B cell (primary cell): ENCODE results near the gene IFT27. TPM values are rescaled to one million over a fixed set of nuclear protein-coding genes. Genes with fewer than 3 reads are reported as not detected.

Experiments used
- ATAC-seq: fragments of 200-7000 bp; cut with Tn5 transposase; one replicate; pipeline ENCODE4 v1.10.0; 2021; ENCODE audit warnings: low read depth, mild to moderate bottlenecking, moderate number of reproducible peaks, moderate library complexity
- CTCF ChIA-PET: fragments of 350-600 bp; sonication (Branson Sonifier 250); formaldehyde crosslinking; loops from one replicate; lab custom pipeline; 2021; ENCODE audit warnings: antibody characterized with exemption, inconsistent platforms; lab: Charles Lee
- POLR2A ChIA-PET: fragments of 350-600 bp; sonication (Branson Sonifier 250); formaldehyde crosslinking; loops from one replicate; lab custom pipeline; 2021; ENCODE audit warnings: antibody characterized with exemption; lab: Charles Lee
- DNase-seq: peaks from one replicate; pipeline ENCODE4 v3.0.0; 2013
- H2AFZ ChIP-seq: 2 replicates; pipeline ENCODE4 v1.6.1; 2012; ENCODE audit warnings: mild to moderate bottlenecking, low read depth, low read length; ENCODE audit not compliant: insufficient read depth, poor library complexity, severe bottlenecking
- H3K27ac ChIP-seq, 2 donors: 1 replicate in 1 of 2; 2 replicates in 1 of 2; pipeline ENCODE4 v1.5.1; 2012 to 2013; ENCODE audit warnings: low read length in 2 of 2, mild to moderate bottlenecking in 2 of 2, moderate library complexity in 1 of 2
- H3K27me3 ChIP-seq, 4 experiments: fragments of 200-600 bp in 1 of 4; sonication (generic) in 1 of 4; replicated peaks in 1 of 4; 1 replicate in 2 of 4; 2 replicates in 2 of 4; pipeline versions ENCODE4 v1.6.1 to v1.7.0; 2013 to 2016; ENCODE audit warnings: low read length in 3 of 4, mild to moderate bottlenecking in 2 of 4, mixed read lengths in 1 of 4, moderate library complexity in 1 of 4; ENCODE audit not compliant: insufficient read depth in 4 of 4, control insufficient read depth in 3 of 4; ENCODE audit errors: control extremely low read depth in 1 of 4
- H3K36me3 ChIP-seq, 2 experiments: replicated peaks in 1 of 2; 1 replicate in 1 of 2; 2 replicates in 1 of 2; pipeline versions ENCODE4 v1.6.1 to v1.7.1; 2013; ENCODE audit warnings: low read length in 1 of 2; ENCODE audit not compliant: insufficient read depth in 2 of 2, control insufficient read depth in 1 of 2; ENCODE audit errors: control extremely low read depth in 1 of 2, extremely low read depth in 1 of 2
- H3K4me1 ChIP-seq, 2 donors: fragments of 200-600 bp in 1 of 2; sonication (generic) in 1 of 2; 1 replicate in 1 of 2; 2 replicates in 1 of 2; pipeline versions ENCODE4 v1.5.1 to v1.6.1; 2013 to 2017; ENCODE audit warnings: low read length in 2 of 2; ENCODE audit not compliant: control insufficient read depth in 2 of 2, insufficient read depth in 2 of 2
- H3K4me2 ChIP-seq: replicated peaks from 2 replicates; pipeline ENCODE3; 2012; ENCODE audit warnings: mild to moderate bottlenecking, low read depth, low read length; ENCODE audit not compliant: poor library complexity, severe bottlenecking
- H3K4me3 ChIP-seq, 5 experiments: fragments of 200-600 bp in 1 of 5; sonication (generic) in 1 of 5; 1 replicate in 3 of 5; 2 replicates in 2 of 5; pipeline versions ENCODE4 v1.5.1 to v1.7.0; 2011 to 2016; ENCODE audit warnings: low read length in 4 of 5, mild to moderate bottlenecking in 4 of 5, low read depth in 2 of 5, control low read depth in 1 of 5, moderate library complexity in 1 of 5; ENCODE audit not compliant: insufficient read depth in 1 of 5; ENCODE audit errors: control extremely low read depth in 1 of 5, extremely low read depth in 1 of 5
- H3K79me2 ChIP-seq: fragments of 200-600 bp; sonication (generic); one replicate; pipeline ENCODE4 v1.6.0; 2016; ENCODE audit warnings: low read length; ENCODE audit not compliant: control insufficient read depth, insufficient read depth
- H3K9ac ChIP-seq: fragments of 200-600 bp; sonication (generic); 2 replicates; pipeline ENCODE4 v1.6.1; 2017; ENCODE audit warnings: mild to moderate bottlenecking, low read length, moderate library complexity
- H3K9me3 ChIP-seq, 3 donors: one replicate each; pipeline versions ENCODE4 v1.6.1 to v1.7.1; 2013; ENCODE audit warnings: low read length in 2 of 3; ENCODE audit not compliant: control insufficient read depth in 2 of 3, insufficient read depth in 1 of 3; ENCODE audit errors: control extremely low read depth in 1 of 3
- H4K20me1 ChIP-seq: 2 replicates; pipeline ENCODE4 v1.6.0; 2012; ENCODE audit warnings: mild to moderate bottlenecking, low read length; ENCODE audit not compliant: insufficient read depth, control insufficient read depth, poor library complexity, severe bottlenecking
- H3K27ac Mint-ChIP-seq: one replicate; pipeline ENCODE4 v1.8.0; 2021; ENCODE audit warnings: mixed read lengths
- H3K27me3 Mint-ChIP-seq: one replicate; pipeline ENCODE4 v1.8.0; 2021; ENCODE audit warnings: mixed read lengths
- H3K4me1 Mint-ChIP-seq: one replicate; pipeline ENCODE4 v1.8.0; 2021; ENCODE audit warnings: mixed read lengths
- H3K4me3 Mint-ChIP-seq: one replicate; pipeline ENCODE4 v1.8.0; 2021; ENCODE audit warnings: mixed read lengths
- H3K9me3 Mint-ChIP-seq: one replicate; pipeline ENCODE4 v1.8.0; 2022; ENCODE audit warnings: mixed read lengths; ENCODE audit not compliant: insufficient read depth
- EZH2 ChIP-seq: IDR thresholded peaks from 2 replicates; pipeline ENCODE4 v1.6.1; 2012; ENCODE audit warnings: borderline replicate concordance, low read depth, mild to moderate bottlenecking, moderate library complexity, low read length; ENCODE audit not compliant: insufficient read depth, poor library complexity, severe bottlenecking
- WGBS: methylation state at CpG from one replicate; pipeline ENCODE4 v1.1.5; 2013; ENCODE audit warnings: missing lambda C conversion rate; ENCODE audit not compliant: insufficient coverage; 5-methylcytosine and 5-hydroxymethylcytosine counted together
- intact Hi-C: fragments of 100-400 bp; cut with micrococcal nuclease; formaldehyde crosslinking; loops from one replicate; pipeline ENCODE4 v1.10.0; 2022
- polyA plus RNA-seq: library from polyadenylated mRNA; depleted of rRNA; stranded (reverse); fragments of >200 nt; gene quantifications from 2 replicates; pipeline ENCODE4 v1.2.3, GENCODE V29; 2012
- total RNA-seq, 2 donors: library from RNA; stranded (reverse); fragments of 120-200 nt in 1 of 2; gene quantifications; 1 replicate in 1 of 2; 2 replicates in 1 of 2; pipeline versions ENCODE4 v1.2.3 to v1.2.4, GENCODE V29; 2013 to 2022
- TF ChIP-seq, protein P1 (sequence below): fragments of 200-600 bp; IDR thresholded peaks from one replicate; pipeline ENCODE4 v1.8.0; 2022; ENCODE audit warnings: antibody characterized with exemption, mild to moderate bottlenecking

IFT27 gene
- total and polyA plus RNA-seq, 2 donors (not counting 1 experiment from before 2014, with no cell fraction given), result 17.1 to 42.8 TPM

DNA sequence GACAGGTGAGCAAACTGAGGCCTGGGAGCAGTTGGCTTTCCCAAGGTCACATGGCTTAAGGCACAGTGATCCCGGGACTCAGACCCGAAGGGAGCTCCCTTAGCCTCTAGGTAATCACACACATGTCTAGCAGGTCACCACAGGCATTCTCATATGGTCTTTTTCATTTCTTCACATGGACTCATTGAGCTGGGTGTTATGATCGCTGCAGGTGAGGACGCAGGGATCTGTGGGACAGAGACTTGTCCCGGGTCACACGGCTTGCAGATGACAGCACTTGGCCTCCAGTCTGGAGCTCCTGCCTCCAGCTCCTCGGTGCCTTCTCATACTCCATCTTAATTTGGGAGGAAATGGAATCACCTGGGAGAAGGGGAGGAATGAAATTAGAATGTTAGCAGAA, 48.8 kb downstream of the IFT27 start:
- Histone ChIP-seq H3K9me3 (no peaks in the 10 kb centered on the region), H3K4me1 (no peaks in the 10 kb centered on the region), H3K4me3 (no peak overlapping the region), H3K4me2 (no peak overlapping the region), H3K27ac (no peak overlapping the region), H3K36me3 (no peaks in the 10 kb centered on the region), H3K79me2 (no peaks in the 10 kb centered on the region), H3K9ac (no peak overlapping the region), H2AFZ (no peak overlapping the region), H3K27me3 (peaks cover 0 to 10% (median 0%) of the 10 kb centered on the region in 4 experiments), H4K20me1 (no peaks in the 10 kb centered on the region)
- ATAC-seq (no peak), DNase-seq (no peak)
- no peak overlapping the region for H3K4me3 Mint-ChIP-seq
- TF ChIP-seq, protein P1, sequence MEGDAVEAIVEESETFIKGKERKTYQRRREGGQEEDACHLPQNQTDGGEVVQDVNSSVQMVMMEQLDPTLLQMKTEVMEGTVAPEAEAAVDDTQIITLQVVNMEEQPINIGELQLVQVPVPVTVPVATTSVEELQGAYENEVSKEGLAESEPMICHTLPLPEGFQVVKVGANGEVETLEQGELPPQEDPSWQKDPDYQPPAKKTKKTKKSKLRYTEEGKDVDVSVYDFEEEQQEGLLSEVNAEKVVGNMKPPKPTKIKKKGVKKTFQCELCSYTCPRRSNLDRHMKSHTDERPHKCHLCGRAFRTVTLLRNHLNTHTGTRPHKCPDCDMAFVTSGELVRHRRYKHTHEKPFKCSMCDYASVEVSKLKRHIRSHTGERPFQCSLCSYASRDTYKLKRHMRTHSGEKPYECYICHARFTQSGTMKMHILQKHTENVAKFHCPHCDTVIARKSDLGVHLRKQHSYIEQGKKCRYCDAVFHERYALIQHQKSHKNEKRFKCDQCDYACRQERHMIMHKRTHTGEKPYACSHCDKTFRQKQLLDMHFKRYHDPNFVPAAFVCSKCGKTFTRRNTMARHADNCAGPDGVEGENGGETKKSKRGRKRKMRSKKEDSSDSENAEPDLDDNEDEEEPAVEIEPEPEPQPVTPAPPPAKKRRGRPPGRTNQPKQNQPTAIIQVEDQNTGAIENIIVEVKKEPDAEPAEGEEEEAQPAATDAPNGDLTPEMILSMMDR, result no peak
- TF ChIP-seq EZH2, result no peak
- intact Hi-C loops, result no loop called here
- H3K27me3 Mint-ChIP-seq, result peaks cover 42% of the 10 kb centered on the region
- no peaks in the 10 kb centered on the region for H3K9me3 Mint-ChIP-seq
- CTCF ChIA-PET, result no interaction called here
- 79% methylated on average over 2 of the region's 7 CpGs for WGBS
- H3K27ac Mint-ChIP-seq, result no peak overlapping the region
- POLR2A ChIA-PET, result no interaction called here
- no peaks in the 10 kb centered on the region for H3K4me1 Mint-ChIP-seq

DNA sequence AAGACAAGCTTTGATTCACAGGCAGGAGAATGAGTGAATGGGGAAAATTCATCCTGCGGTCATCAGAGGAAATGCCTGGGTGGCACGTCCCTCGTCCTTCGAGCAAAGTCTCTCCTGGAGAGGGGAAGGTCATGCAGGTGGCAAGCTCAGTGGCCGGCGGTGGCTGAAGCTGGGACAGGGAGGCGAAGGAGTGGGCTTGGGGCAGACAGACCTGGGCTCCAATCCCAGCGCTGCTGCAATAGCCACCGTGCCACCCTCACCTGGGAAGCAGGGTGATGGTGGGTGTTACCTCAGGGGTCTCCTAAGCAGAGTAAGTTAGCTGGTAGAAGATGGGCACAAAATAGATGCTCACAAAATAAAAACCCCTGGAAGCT, 49.9 kb downstream of the IFT27 start:
- ChIA-PET CTCF (no interaction called here), POLR2A (interaction anchor here (0.7 kb wide), 1 partner anchor 664 kb away, joined by 3 read pairs; no protein-coding TSS in a partner anchor)
- Mint-ChIP-seq H3K4me1 (no peaks in the 10 kb centered on the region), H3K27ac (no peak overlapping the region), H3K9me3 (no peaks in the 10 kb centered on the region), H3K4me3 (no peak overlapping the region), H3K27me3 (peaks cover 43% of the 10 kb centered on the region)
- TF ChIP-seq, protein P1, result no peak
- TF ChIP-seq EZH2, result no peak
- H2AFZ ChIP-seq, result no peak overlapping the region
- no peaks in the 10 kb centered on the region for H3K79me2 ChIP-seq
- DNase-seq (no peak), ATAC-seq (no peak)
- intact Hi-C loops, result no loop called here
- no peaks in the 10 kb centered on the region for H4K20me1 ChIP-seq
- H3K36me3 ChIP-seq, result no peaks in the 10 kb centered on the region
- H3K4me1 ChIP-seq, result no peaks in the 10 kb centered on the region
- no peak overlapping the region for H3K27ac ChIP-seq
- no peak overlapping the region for H3K9ac ChIP-seq
- no peak overlapping the region for H3K4me3 ChIP-seq
- H3K27me3 ChIP-seq, result peaks cover 0 to 14% (median 3%) of the 10 kb centered on the region in 4 experiments
- no peaks in the 10 kb centered on the region for H3K9me3 ChIP-seq
- 77% methylated on average over 8 of the region's 9 CpGs for WGBS
- no peak overlapping the region for H3K4me2 ChIP-seq
